ENCODE measurements around the gene MCM9.

Gene MCM9

DNA sequence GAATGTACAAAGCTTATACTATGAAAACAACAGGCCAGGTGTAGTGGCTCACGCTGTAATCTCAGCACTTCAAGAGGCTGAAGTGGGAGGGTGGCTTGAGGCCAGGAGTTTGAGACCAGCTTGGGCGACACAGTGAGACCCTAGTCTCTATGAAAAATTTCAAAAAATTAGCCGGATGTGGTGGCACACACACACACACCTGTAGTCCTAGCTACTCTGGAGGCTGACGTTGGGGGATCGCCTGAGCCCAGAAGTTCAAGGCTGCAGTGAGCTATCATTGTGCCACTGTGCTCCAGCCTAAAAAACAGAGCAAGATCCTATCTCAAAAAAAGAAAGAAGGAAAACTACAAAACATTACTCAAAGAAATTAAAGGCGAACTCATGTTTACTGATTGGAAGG is 48.3 kb downstream of the MCM9 start:
- Histone ChIP-seq H3K4me3 (ENCODE audit: low read depth in 1 of 2, low read length in 1 of 2) (no peak overlapping the region), H3K4me1 (ENCODE audit: control insufficient read depth in 1 of 2, insufficient read depth in 1 of 2, low read depth in 1 of 2, low read length in 1 of 2) (peaks cover 0 to 3% of the 10 kb centered on the region in 2 experiments), H3K36me3 (no peaks in the 10 kb centered on the region), H3K27ac (no peak overlapping the region), H3K27me3 (no peaks in the 10 kb centered on the region), H3K9me3 (no peaks in the 10 kb centered on the region)
- TF ChIP-seq, protein P1, sequence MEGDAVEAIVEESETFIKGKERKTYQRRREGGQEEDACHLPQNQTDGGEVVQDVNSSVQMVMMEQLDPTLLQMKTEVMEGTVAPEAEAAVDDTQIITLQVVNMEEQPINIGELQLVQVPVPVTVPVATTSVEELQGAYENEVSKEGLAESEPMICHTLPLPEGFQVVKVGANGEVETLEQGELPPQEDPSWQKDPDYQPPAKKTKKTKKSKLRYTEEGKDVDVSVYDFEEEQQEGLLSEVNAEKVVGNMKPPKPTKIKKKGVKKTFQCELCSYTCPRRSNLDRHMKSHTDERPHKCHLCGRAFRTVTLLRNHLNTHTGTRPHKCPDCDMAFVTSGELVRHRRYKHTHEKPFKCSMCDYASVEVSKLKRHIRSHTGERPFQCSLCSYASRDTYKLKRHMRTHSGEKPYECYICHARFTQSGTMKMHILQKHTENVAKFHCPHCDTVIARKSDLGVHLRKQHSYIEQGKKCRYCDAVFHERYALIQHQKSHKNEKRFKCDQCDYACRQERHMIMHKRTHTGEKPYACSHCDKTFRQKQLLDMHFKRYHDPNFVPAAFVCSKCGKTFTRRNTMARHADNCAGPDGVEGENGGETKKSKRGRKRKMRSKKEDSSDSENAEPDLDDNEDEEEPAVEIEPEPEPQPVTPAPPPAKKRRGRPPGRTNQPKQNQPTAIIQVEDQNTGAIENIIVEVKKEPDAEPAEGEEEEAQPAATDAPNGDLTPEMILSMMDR (IDR thresholded peaks at IDR 0.05): no peak

DNA sequence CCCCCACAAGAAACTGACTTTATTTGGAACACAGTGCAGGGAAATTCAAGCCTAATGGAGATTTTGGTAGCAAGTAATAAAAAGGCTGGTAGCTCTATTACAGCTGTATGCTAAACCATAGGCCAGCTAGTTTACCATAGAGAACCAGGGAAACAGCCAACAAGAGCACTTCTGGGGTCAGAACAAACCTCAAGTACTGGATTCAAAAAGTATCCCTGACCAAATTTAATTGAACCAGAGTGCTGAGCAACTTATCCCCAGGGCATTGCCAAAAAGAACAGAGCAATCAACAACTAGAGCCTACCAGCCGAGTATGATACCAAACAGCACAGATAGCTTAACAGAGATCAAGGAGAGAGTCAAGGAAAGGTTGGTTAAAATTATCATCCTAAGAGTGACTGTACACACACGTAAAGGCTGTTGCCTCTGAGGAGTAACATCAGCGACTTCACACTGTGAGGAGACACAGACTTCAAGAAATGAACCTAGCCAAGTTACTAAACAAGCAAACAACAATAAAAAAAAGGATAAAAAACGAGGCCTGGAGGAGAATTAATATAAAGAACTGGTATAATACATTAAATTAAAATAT is 52.5 kb downstream of the MCM9 start:
- Histone ChIP-seq H3K9me3 (no peaks in the 10 kb centered on the region), H3K4me1 (ENCODE audit: control insufficient read depth in 1 of 2, insufficient read depth in 1 of 2, low read depth in 1 of 2, low read length in 1 of 2) (no peaks in the 10 kb centered on the region), H3K27ac (no peak overlapping the region), H3K36me3 (no peaks in the 10 kb centered on the region), H3K27me3 (no peaks in the 10 kb centered on the region), H3K4me3 (ENCODE audit: low read depth in 1 of 2, low read length in 1 of 2) (no peak overlapping the region)
- TF ChIP-seq, protein P1 (IDR thresholded peaks at IDR 0.05): no peak

DNA sequence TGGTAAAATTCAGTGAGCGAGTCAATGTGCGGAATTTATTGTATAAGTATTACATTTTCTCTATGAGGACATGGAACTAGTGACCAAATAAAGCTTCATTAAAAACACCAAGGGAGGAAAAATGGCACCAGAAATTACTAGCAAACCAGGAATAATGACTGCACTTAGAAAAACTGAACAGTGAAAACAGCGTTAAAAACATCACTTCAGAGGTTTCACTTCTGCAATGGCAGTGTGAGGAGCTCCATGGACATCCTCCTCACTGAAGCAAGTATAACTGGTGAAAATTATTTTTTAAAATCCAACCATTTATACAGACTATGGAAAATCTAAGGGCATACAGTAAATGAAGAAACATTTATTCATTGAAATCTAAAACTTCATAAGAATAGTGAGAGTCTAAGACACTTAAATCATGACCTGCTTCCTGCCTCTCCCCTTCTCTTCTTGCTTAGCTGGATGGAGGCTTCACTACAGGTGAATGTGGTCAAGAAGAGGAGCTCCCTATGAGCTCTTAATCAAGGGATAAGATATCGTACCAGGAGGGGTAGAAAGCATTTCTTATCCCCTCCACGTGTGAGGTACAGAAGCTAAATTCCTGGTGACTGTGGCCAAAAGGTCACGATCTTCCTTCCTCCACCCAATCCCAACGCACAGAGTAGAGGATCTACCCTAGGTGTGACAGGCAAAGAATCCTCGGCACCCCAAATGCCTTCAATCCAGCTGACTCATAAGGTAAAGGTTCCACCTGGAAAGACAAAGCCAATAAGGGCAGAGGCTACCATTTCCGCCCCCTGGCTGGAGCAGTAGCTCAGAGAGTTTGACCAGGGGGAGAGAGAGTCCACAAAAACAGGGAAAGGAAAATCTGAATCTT is 53.3 kb downstream of the MCM9 start:
- H3K36me3 ChIP-seq: no peaks in the 10 kb centered on the region
- no peak overlapping the region for H3K4me3 ChIP-seq (ENCODE audit: low read depth in 1 of 2, low read length in 1 of 2)
- TF ChIP-seq, protein P1 (IDR thresholded peaks at IDR 0.05): no peak
- H3K27me3 ChIP-seq: no peaks in the 10 kb centered on the region
- no peaks in the 10 kb centered on the region for H3K4me1 ChIP-seq (ENCODE audit: control insufficient read depth in 1 of 2, insufficient read depth in 1 of 2, low read depth in 1 of 2, low read length in 1 of 2)
- no peaks in the 10 kb centered on the region for H3K9me3 ChIP-seq
- H3K27ac ChIP-seq: no peak overlapping the region

DNA sequence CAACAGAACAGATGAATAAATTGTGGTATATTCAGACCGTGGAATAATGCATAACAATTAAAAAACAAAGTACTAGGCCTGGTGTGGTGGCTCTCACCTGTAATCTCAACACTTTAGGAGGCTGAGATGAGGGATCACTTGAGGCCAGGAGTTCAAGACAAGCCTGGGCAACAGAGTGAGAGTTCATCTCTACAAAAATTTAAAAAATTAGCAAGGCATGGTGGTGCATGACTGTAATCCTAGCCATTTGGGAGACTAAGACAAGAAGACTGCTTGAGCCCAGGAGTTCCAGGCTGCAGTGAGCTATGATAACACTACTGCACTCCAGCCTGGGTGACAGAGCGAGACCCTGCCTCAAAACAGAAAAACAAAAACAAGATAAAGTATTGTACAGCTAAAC is 57.2 kb downstream of the MCM9 start:
- Histone ChIP-seq H3K27ac (no peak overlapping the region), H3K4me3 (ENCODE audit: low read depth in 1 of 2, low read length in 1 of 2) (no peak overlapping the region), H3K36me3 (no peaks in the 10 kb centered on the region), H3K9me3 (no peaks in the 10 kb centered on the region), H3K27me3 (no peaks in the 10 kb centered on the region), H3K4me1 (ENCODE audit: control insufficient read depth in 1 of 2, insufficient read depth in 1 of 2, low read depth in 1 of 2, low read length in 1 of 2) (peaks cover 0 to 2% of the 10 kb centered on the region in 2 experiments)
- TF ChIP-seq, protein P1 (IDR thresholded peaks at IDR 0.05): no peak

DNA sequence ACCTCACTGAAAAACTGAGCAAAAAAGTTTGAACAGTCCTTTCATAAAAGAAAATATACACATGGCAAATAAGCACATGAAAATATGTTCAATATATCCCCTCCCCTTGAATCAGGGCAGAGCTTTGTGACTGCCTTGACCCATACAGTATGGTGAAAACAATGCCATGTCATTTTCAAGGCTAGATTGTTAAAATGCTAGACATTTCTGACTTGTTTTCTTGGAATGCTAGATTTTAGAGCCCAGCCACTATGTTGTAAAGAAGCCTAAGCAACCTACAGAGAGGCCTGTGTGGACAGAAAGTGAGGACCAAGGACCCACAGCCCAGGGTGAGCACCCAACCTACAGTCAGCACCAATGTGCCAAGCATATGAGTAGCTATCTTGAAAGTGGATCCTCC is 58.1 kb downstream of the MCM9 start:
- H3K9me3 ChIP-seq: no peaks in the 10 kb centered on the region
- TF ChIP-seq, protein P1 (IDR thresholded peaks at IDR 0.05): no peak
- no peaks in the 10 kb centered on the region for H3K27me3 ChIP-seq
- H3K36me3 ChIP-seq: no peaks in the 10 kb centered on the region
- H3K4me1 ChIP-seq (ENCODE audit: control insufficient read depth in 1 of 2, insufficient read depth in 1 of 2, low read depth in 1 of 2, low read length in 1 of 2): peaks cover 0 to 2% of the 10 kb centered on the region in 2 experiments
- no peak overlapping the region for H3K4me3 ChIP-seq (ENCODE audit: low read depth in 1 of 2, low read length in 1 of 2)
- no peak overlapping the region for H3K27ac ChIP-seq
